GM23338 (cell line): Measurements from ENCODE around the gene CD247. TPM values are rescaled to one million over a fixed set of nuclear protein-coding genes. Genes with fewer than 3 reads are reported as not detected.

Experiments used
- ATAC-seq: fragments of 200-7000 bp; cut with Tn5 transposase; 3 replicates; pipeline ENCODE4 v1.9.1; 2020
- DNase-seq: peaks from one replicate; pipeline ENCODE4 v3.0.0-alpha.2; 2015; ENCODE audit warnings: low spot score
- H2AFZ ChIP-seq: fragments of 200-600 bp; sonication (generic); 2 replicates; pipeline ENCODE4 v1.8.0; 2016; ENCODE audit warnings: antibody characterized with exemption, mild to moderate bottlenecking, moderate library complexity
- H3F3A ChIP-seq: fragments of 200-600 bp; sonication (generic); replicated peaks from 2 replicates; pipeline ENCODE4 v1.8.0; 2017; ENCODE audit warnings: antibody characterized with exemption, mixed run types, low read depth
- H3K27ac ChIP-seq: fragments of 200-600 bp; sonication (generic); 2 replicates; pipeline ENCODE4 v1.6.1; 2016; ENCODE audit warnings: low read depth
- H3K27me3 ChIP-seq: fragments of 200-600 bp; sonication (generic); 2 replicates; pipeline ENCODE4 v1.8.0; 2016; ENCODE audit warnings: mild to moderate bottlenecking, mixed run types, moderate library complexity; ENCODE audit not compliant: insufficient read depth
- H3K36me3 ChIP-seq: fragments of 200-600 bp; sonication (generic); 2 replicates; pipeline ENCODE4 v1.8.0; 2016; ENCODE audit warnings: mild to moderate bottlenecking; ENCODE audit not compliant: insufficient read depth
- H3K4me1 ChIP-seq: fragments of 200-600 bp; sonication (generic); 2 replicates; pipeline ENCODE4 v1.8.0; 2016; ENCODE audit warnings: mild to moderate bottlenecking, moderate library complexity; ENCODE audit not compliant: insufficient read depth
- H3K4me2 ChIP-seq: fragments of 200-600 bp; sonication (generic); 2 replicates; pipeline ENCODE4 v1.7.1; 2017; ENCODE audit warnings: mixed run types
- H3K4me3 ChIP-seq: fragments of 200-600 bp; sonication (generic); 2 replicates; pipeline ENCODE4 v1.6.1; 2016; ENCODE audit warnings: mixed run types
- H3K79me2 ChIP-seq: fragments of 200-600 bp; sonication (generic); replicated peaks from 2 replicates; pipeline ENCODE4 v1.8.0; 2017; ENCODE audit warnings: mild to moderate bottlenecking; ENCODE audit not compliant: insufficient read depth
- H3K9me2 ChIP-seq: fragments of 200-600 bp; sonication (generic); 2 replicates; pipeline ENCODE4 v1.8.0; 2017; ENCODE audit not compliant: insufficient read depth
- H4K20me1 ChIP-seq: fragments of 200-600 bp; sonication (generic); replicated peaks from 2 replicates; pipeline ENCODE4 v1.8.0; 2017; ENCODE audit warnings: mild to moderate bottlenecking; ENCODE audit not compliant: insufficient read depth
- H3K27ac Mint-ChIP-seq: 2 replicates; pipeline ENCODE4 v1.8.0; 2020; ENCODE audit warnings: inconsistent platforms, mild to moderate bottlenecking, moderate library complexity, mixed read lengths
- H3K27me3 Mint-ChIP-seq: 3 replicates; pipeline ENCODE4 v1.8.0; 2022; ENCODE audit warnings: low read depth, mild to moderate bottlenecking, moderate library complexity, mixed read lengths, inconsistent platforms; ENCODE audit not compliant: insufficient read depth, poor library complexity
- H3K36me3 Mint-ChIP-seq: 3 replicates; pipeline ENCODE4 v1.8.0; 2021; ENCODE audit warnings: low read depth, mild to moderate bottlenecking, inconsistent platforms, moderate library complexity, mixed read lengths
- H3K4me1 Mint-ChIP-seq: 3 replicates; pipeline ENCODE4 v1.8.0; 2020; ENCODE audit warnings: mild to moderate bottlenecking, inconsistent platforms, mixed read lengths
- H3K4me3 Mint-ChIP-seq: 3 replicates; pipeline ENCODE4 v1.8.0; 2021; ENCODE audit warnings: moderate library complexity, mild to moderate bottlenecking, inconsistent platforms, mixed read lengths
- H3K9me3 Mint-ChIP-seq: 3 replicates; pipeline ENCODE4 v1.8.0; 2020; ENCODE audit warnings: moderate library complexity, mild to moderate bottlenecking, inconsistent platforms, mixed read lengths
- ETS1 ChIP-seq: IDR thresholded peaks from 2 replicates; pipeline ENCODE4 v1.6.1; 2016; ENCODE audit warnings: antibody characterized with exemption
- EZH2 ChIP-seq: fragments of 200-600 bp; sonication (generic); IDR thresholded peaks from one replicate; pipeline ENCODE4 v1.8.0; 2017; ENCODE audit warnings: antibody characterized with exemption, mild to moderate bottlenecking, low read depth; ENCODE audit not compliant: unreplicated experiment
- JUNB ChIP-seq: IDR thresholded peaks from one replicate; pipeline ENCODE4 v1.6.1; 2016; ENCODE audit warnings: antibody characterized with exemption; ENCODE audit not compliant: unreplicated experiment
- POLR2AphosphoS5 ChIP-seq: IDR thresholded peaks from 2 replicates; pipeline ENCODE4 v1.6.1; 2016; ENCODE audit warnings: antibody characterized with exemption, low read depth
- STAT1 ChIP-seq: IDR thresholded peaks from one replicate; pipeline ENCODE4 v1.6.1; 2016; ENCODE audit warnings: antibody characterized with exemption; ENCODE audit not compliant: unreplicated experiment
- ZNF331 ChIP-seq: fragments of 250-450 bp; sonication (Bioruptor Pico); IDR thresholded peaks from 2 replicates; pipeline ENCODE4 v1.5.0; 2020; ENCODE audit warnings: low read depth, mild to moderate bottlenecking, moderate library complexity
- ZNF462 ChIP-seq: fragments of 250-450 bp; sonication (Bioruptor Pico); IDR thresholded peaks from 2 replicates; pipeline ENCODE4 v1.5.0; 2020; ENCODE audit warnings: mild to moderate bottlenecking, moderate library complexity
- polyA plus RNA-seq: library from polyadenylated mRNA; unstranded; fragments of >200 nt; fragmentation: Nextera tagmentation; extraction: Ambion mirVana; gene quantifications from 2 replicates; pipeline ENCODE4 v1.2.1, GENCODE V29; 2016
- total RNA-seq: library from RNA; depleted of rRNA; stranded (reverse); fragments of >200 nt; shearing (Covaris generic); gene quantifications from 2 replicates; pipeline ENCODE4 v1.2.3, GENCODE V29; 2014

CD247 gene
- total and polyA plus RNA-seq, 2 experiments from 2014 or later: 1.2 to 1.4 TPM

- no peak for TF ChIP-seq ZNF462 (CRISPR knock-in tag)
- TF ChIP-seq ETS1: no peak
- no peak for TF ChIP-seq JUNB
- TF ChIP-seq EZH2: no peak
These were observed 55.2 kb downstream of the CD247 start (continued) for GRCh38 chr1:167463080-167463479.

GRCh38 chr1:167462341-167462740 lies 56.0 kb downstream of the CD247 start:
- ATAC-seq: no peak
- Histone ChIP-seq H3K9me2 (no peaks in the 10 kb centered on the region), H3K4me1 (peaks cover 12% of the 10 kb centered on the region), H2AFZ (0 out of 2 replicates have a peak overlapping the region, but pooled peaks have one; percentile 7), H3F3A (no peaks in the 10 kb centered on the region), H3K4me3 (no peak overlapping the region), H3K27me3 (peaks cover 8% of the 10 kb centered on the region), H3K79me2 (no peaks in the 10 kb centered on the region), H3K4me2 (no peak overlapping the region), H3K27ac (no peak overlapping the region), H3K36me3 (no peaks in the 10 kb centered on the region), H4K20me1 (no peaks in the 10 kb centered on the region)
- no peaks in the 10 kb centered on the region for H3K9me3 Mint-ChIP-seq
- no peak overlapping the region for H3K27ac Mint-ChIP-seq
- H3K4me1 Mint-ChIP-seq: peaks cover 32% of the 10 kb centered on the region
- peaks cover 8% of the 10 kb centered on the region for H3K27me3 Mint-ChIP-seq
- DNase-seq: no peak
- H3K4me3 Mint-ChIP-seq: no peak overlapping the region
- no peaks in the 10 kb centered on the region for H3K36me3 Mint-ChIP-seq
- TF ChIP-seq POLR2AphosphoS5: no peak
- TF ChIP-seq ZNF331 (CRISPR knock-in tag): no peak
- TF ChIP-seq STAT1: no peak
- no peak for TF ChIP-seq ZNF462 (CRISPR knock-in tag)
